Activated naive CD4-positive, alpha-beta T cell treated with anti-CD3 and anti-CD28 coated beads, Interleukin-2, amount 50 U/mL, for 72 hours (primary cell): ENCODE data around the gene IFT57. TPM values are rescaled to one million over a fixed set of nuclear protein-coding genes. Genes with fewer than 3 reads are reported as not detected.
"Not testable (repeated sequence)": the region's sequence is repeated elsewhere in the genome, so short reads cannot be mapped to it uniquely, and the experiment has no call there.

ENCODE experiments used
- ATAC-seq, 2 donors: fragments of 150-1000 bp; cut with Tn5 transposase; 2 replicates each; pipeline ENCODE4 v1.10.0; 2021; ENCODE audit warnings: mild to moderate bottlenecking in 2 of 2, moderate library complexity in 2 of 2
- DNase-seq, 2 donors: peaks; one replicate each; pipeline ENCODE4 v3.0.0; 2021 to 2022; ENCODE audit warnings: low spot score in 2 of 2
- H3K27ac Mint-ChIP-seq, 2 donors: one replicate each; pipeline ENCODE4 v1.8.0; 2022; ENCODE audit warnings: mild to moderate bottlenecking in 2 of 2, mixed read lengths in 2 of 2
- H3K36me3 Mint-ChIP-seq, 2 donors: one replicate each; pipeline ENCODE4 v1.8.0; 2022; ENCODE audit warnings: mixed read lengths in 2 of 2
- H3K9me3 Mint-ChIP-seq, 2 donors: one replicate each; pipeline ENCODE4 v1.8.0; 2022; ENCODE audit warnings: mixed read lengths in 2 of 2
- total RNA-seq, 2 donors: library from RNA; stranded (reverse); gene quantifications; one replicate each; pipeline ENCODE4 v1.2.3, GENCODE V29; 2022

Gene IFT57
- total RNA-seq, 2 donors from 2014 or later: 11.3 to 25.5 TPM

DNA sequence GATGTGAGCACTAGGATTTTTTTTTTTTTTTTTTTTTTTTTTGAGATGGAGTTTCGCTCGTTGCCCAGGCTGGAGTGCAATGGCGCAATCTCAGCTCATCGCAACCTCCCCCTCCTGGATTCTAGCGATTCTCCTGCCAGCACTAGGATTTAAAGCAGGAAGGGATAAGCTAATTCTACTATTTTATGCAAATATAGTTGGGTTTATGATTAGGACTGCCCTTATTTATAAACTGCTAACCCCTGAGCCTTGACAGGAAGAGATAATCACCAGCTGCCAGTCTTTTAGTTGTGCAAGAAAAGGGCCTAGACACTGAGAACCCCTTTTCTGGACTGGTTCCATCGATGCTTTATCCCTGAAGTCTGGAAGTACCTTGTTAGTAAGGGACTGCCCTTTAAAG is 36.7 kb downstream of the IFT57 start:
- ATAC-seq (no peak), DNase-seq (no peak)
- Mint-ChIP-seq H3K27ac (no peak overlapping the region), H3K36me3 (peaks cover 25% of the 10 kb centered on the region in 2 donors), H3K9me3 (peaks cover 5 to 11% of the 10 kb centered on the region in 2 donors)

- Mint-ChIP-seq H3K9me3 (peaks cover 5 to 11% of the 10 kb centered on the region in 2 donors), H3K36me3 (peaks cover 18% of the 10 kb centered on the region in 2 donors), H3K27ac (no peak overlapping the region)
- no peak for ATAC-seq
- no peak for DNase-seq
These were observed 37.4 kb downstream of the IFT57 start for GRCh38 chr3:108184824-108185223.

GRCh38 chr3:108183971-108184370 is 38.3 kb downstream of the IFT57 start:
- ATAC-seq: no peak
- peaks cover 17% of the 10 kb centered on the region in 2 donors for H3K36me3 Mint-ChIP-seq

DNA sequence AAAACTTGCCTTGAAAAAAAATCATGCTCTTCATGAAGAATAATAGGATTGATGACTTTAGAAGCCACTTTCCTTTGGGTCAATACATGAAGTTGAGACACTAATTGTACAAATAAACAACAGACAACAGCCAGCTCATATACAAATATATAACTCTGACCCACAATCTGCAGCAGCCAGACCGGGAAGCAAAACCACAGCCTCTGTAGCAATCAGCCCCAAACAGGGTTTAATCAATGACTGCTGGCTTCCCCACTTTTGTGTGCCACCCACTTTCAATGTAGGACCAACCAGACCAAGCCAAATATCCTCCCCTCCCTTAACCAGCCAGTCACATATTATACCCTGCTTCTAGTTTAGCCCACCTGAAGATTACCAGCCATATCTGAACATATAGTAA is 39.0 kb downstream of the IFT57 start:
- Mint-ChIP-seq H3K36me3 (peaks cover 17% of the 10 kb centered on the region in 2 donors), H3K9me3 (peaks cover 5 to 11% of the 10 kb centered on the region in 2 donors), H3K27ac (no peak overlapping the region)
- DNase-seq (no peak), ATAC-seq (no peak)

More at GRCh38 chr3:108183971-108184370, 38.3 kb downstream of the IFT57 start:
- no peak overlapping the region for H3K27ac Mint-ChIP-seq
- peaks cover 5 to 11% of the 10 kb centered on the region in 2 donors for H3K9me3 Mint-ChIP-seq
- DNase-seq: no peak

DNA sequence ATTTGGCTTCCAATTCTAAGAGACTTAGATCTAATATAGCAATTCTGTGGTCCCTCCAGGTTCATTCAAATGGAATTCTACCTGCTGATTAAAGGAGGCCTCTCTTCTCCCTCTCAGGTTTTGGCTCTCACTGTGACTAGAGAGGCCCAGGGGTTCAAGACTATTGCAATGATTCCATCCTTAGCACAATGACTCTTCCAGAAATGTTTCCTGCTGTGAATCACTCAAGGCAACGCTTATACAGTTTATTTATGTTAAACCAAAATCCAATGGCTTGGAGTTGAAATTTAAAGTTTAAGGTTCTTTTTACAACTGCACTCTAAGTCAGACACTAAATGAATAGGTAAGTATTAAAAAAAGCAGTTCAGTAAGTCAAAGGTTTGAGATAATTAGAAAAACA is 39.9 kb downstream of the IFT57 start:
- H3K36me3 Mint-ChIP-seq: peaks cover 17% of the 10 kb centered on the region in 2 donors
- ATAC-seq: no peak
- H3K9me3 Mint-ChIP-seq: peaks cover 5 to 11% of the 10 kb centered on the region in 2 donors
- DNase-seq: no peak
- no peak overlapping the region for H3K27ac Mint-ChIP-seq

DNA sequence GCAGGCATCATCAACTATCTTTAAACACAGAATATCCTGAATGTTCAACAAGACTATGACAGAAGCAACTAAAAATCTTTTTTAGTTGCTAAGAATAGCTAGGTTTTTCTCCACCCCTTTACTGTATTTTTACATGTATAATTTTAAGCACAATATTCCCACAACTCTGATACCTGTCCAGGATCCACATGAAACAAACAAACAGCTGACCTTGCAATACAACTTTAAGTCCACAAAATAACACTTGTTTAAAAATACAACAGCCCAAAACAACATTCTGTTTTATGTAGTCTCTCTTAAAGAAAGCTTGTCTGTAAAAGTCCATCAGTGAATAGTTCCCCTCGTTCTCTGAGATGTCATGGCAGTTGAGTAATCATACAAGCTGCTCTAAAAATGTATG is 41.1 kb downstream of the IFT57 start:
- Mint-ChIP-seq H3K9me3 (peaks cover 5 to 10% of the 10 kb centered on the region in 2 donors), H3K36me3 (peaks cover 15 to 17% of the 10 kb centered on the region in 2 donors), H3K27ac (no peak overlapping the region)
- DNase-seq: no peak
- no peak for ATAC-seq

DNA sequence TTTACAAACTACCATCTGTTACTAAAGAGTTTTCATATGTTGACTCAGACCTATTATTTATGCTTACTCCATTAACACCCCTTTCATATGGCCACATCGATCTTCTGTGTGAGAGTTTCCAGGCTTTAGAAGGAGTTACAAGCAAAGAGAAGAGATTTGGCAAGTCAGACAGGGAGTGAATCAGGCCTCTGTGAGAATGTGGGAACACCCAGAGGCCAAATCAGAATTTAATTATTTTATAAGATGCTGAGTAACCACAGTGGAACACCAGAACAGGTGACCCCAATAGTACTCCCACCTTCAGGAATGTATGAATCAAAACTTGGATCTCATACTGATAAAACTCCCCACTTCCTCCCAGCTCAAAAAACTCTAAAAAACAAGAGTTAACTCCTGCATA is 42.0 kb downstream of the IFT57 start:
- H3K27ac Mint-ChIP-seq: no peak overlapping the region
- H3K36me3 Mint-ChIP-seq: peaks cover 5 to 10% of the 10 kb centered on the region in 2 donors
- peaks cover 0 to 3% of the 10 kb centered on the region in 2 donors for H3K9me3 Mint-ChIP-seq

GRCh38 chr3:108178676-108179075 is 43.5 kb downstream of the IFT57 start:
- peaks cover 0 to 5% of the 10 kb centered on the region in 2 donors for H3K36me3 Mint-ChIP-seq
- ATAC-seq: no peak

More for the DNA sequence above, 42.0 kb downstream of the IFT57 start:
- DNase-seq (no peak), ATAC-seq (no peak)

DNA sequence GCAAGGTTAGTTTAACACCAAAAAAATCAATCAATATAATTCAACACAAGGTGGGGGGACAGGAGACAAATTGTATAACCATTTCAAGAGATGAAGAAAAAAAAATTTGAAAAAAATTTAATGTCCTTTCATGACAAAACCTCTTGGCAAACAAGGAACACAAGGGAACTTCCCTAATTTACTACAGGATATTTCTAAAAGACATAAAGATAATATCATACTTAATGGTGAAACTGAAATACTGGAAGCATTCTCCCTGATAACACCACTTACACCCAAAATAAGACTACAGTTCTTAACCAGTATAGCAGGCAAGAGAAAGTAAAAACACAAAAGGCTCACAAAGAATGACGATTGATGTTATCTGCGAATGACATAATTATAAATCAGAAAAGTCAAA is 44.7 kb downstream of the IFT57 start:
- no peak for ATAC-seq
- Mint-ChIP-seq H3K27ac (no peak overlapping the region), H3K9me3 (no peaks in the 10 kb centered on the region), H3K36me3 (peaks cover 0 to 5% of the 10 kb centered on the region in 2 donors)
- DNase-seq: no peak

More at GRCh38 chr3:108178676-108179075, 43.5 kb downstream of the IFT57 start:
- DNase-seq: no peak
- Mint-ChIP-seq H3K9me3 (no peaks in the 10 kb centered on the region), H3K27ac (no peak overlapping the region)

DNA sequence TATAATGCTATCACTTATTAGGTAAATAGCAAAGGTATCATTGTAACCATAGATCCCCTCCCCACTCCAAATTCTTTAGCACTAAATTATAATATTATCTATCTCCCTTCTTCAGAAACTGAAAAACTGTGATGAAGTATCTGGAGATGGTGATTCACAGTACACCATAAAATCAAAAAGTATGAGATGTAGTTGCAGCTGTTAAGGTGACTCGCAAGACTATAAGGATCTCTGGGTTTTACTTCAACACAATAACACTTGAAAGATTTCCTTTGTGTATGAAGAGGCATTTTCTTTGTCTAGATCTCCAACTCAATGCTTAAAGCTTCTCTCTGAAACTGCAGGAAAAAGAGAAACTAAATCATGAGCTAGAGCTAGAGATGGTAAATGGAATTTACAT is 46.9 kb downstream of the IFT57 start:
- Mint-ChIP-seq H3K36me3 (peaks cover 0 to 5% of the 10 kb centered on the region in 2 donors), H3K27ac (peak overlapping the region in 1 of 2 donors; percentile 18), H3K9me3 (no peaks in the 10 kb centered on the region)
- DNase-seq (no peak), ATAC-seq (peak; percentile 50 to 73)

GRCh38 chr3:108171106-108171505 is 51.1 kb downstream of the IFT57 start:
- peaks cover 0 to 9% of the 10 kb centered on the region in 2 donors for H3K36me3 Mint-ChIP-seq
- no peak overlapping the region for H3K27ac Mint-ChIP-seq
- no peaks in the 10 kb centered on the region for H3K9me3 Mint-ChIP-seq
- DNase-seq (no peak), ATAC-seq (no peak)

DNA sequence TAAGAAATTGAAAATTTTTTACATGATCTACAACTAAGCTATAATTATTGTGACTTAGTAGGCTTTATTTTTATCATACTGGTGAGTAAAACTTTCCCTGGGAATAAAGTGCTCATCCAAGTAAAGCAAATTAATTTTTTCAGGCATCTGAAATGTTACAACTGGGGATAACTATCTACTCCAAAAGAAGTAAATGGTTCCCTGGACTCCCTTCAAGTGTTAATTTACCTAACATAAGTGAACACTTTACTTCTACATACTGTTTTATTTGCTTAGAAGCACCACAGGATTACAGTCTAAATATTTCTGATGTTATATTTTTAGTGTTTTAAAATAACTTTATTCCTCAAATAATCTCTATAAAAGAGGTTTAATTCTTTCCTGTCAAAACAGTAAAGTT is 57.8 kb downstream of the IFT57 start:
- H3K36me3 Mint-ChIP-seq: peaks cover 0 to 4% of the 10 kb centered on the region in 2 donors
- no peak overlapping the region for H3K27ac Mint-ChIP-seq
- no peak for DNase-seq
- no peaks in the 10 kb centered on the region for H3K9me3 Mint-ChIP-seq
- no peak for ATAC-seq

DNA sequence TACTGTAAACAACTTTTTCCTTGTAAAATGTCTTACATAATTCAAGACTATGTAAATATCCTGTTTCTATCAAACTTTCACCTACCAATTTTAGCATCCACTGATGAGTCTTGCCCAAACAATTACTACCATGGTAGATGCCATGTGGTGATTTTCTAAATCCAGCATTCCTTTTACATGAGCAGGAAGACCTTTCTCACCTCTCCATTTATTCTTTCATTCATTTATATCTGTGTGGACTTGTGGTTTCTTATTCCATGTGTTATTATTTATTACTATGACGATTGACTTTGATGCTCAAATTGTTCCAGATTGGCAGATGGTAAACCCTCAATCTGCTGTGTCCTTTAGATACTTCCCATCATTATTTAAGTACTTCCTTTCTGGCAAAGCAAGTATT is 62.4 kb downstream of the IFT57 start:
- no peaks in the 10 kb centered on the region for H3K36me3 Mint-ChIP-seq

DNA sequence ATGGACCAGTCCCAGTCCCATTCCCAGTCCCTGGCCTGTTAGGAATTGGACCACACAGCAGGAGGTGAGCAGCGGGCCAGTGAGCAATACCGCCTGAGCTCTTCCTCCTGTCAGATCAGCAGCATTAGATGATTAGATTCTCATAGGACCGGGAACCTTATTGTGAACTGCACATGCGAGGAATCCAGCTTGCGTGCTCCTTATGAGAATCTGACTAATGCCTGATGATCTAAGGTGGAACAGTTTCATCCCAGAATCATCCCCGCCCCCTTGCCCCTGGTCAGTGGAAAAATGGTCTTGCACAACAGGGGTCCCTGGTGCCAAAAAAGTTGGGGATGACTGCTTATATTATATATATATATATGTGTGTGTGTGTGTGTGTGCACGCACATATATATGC is 63.1 kb downstream of the IFT57 start:
- no peaks in the 10 kb centered on the region for H3K36me3 Mint-ChIP-seq
- H3K9me3 Mint-ChIP-seq: no peaks in the 10 kb centered on the region
- ATAC-seq (no peak), DNase-seq (no peak)
- no peak overlapping the region for H3K27ac Mint-ChIP-seq

More for the DNA sequence above, 62.4 kb downstream of the IFT57 start:
- Mint-ChIP-seq H3K27ac (no peak overlapping the region), H3K9me3 (no peaks in the 10 kb centered on the region)
- DNase-seq: no peak
- no peak for ATAC-seq

GRCh38 chr3:108158251-108158650 is 64.0 kb downstream of the IFT57 start:
- Mint-ChIP-seq H3K27ac (no peak overlapping the region), H3K9me3 (no peaks in the 10 kb centered on the region), H3K36me3 (no peaks in the 10 kb centered on the region)
- DNase-seq: no peak
- ATAC-seq: no peak

GRCh38 chr3:108157273-108157672 is 65.0 kb downstream of the IFT57 start:
- DNase-seq (no peak), ATAC-seq (no peak)
- Mint-ChIP-seq H3K9me3 (no peaks in the 10 kb centered on the region), H3K27ac (no peak overlapping the region), H3K36me3 (no peaks in the 10 kb centered on the region)

GRCh38 chr3:108156312-108156853 is 65.8 kb downstream of the IFT57 start:
- DNase-seq: no peak
- H3K36me3 Mint-ChIP-seq: no peaks in the 10 kb centered on the region
- ATAC-seq: no peak
- H3K9me3 Mint-ChIP-seq: no peaks in the 10 kb centered on the region
- H3K27ac Mint-ChIP-seq: no peak overlapping the region

DNA sequence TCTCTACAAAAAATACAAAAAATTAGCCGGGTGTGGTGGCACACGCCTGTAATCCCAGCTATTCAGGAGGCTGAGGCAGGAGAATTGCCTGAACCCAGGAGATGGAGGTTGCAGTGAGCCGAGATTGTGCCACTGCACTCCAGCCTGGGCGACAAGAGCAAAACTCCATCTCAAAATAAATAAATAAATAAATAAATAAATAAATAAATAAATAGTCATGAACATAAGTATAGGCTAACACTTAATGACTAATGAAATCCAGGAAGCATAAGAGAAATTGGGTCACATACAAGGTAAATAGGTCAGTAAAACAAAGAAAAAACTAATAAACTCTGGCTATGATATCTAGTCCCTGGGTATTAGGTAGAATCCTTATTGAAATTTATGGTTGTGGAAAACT is 66.6 kb downstream of the IFT57 start:
- H3K27ac Mint-ChIP-seq, H3K9me3 Mint-ChIP-seq, DNase-seq, ATAC-seq, H3K36me3 Mint-ChIP-seq: not testable (repeated sequence)
